NCI-H2107 (cell line): ENCODE measurements around the gene ZNF511.
"Not testable (repeated sequence)": the region's sequence is repeated elsewhere in the genome, so short reads cannot be mapped to it uniquely, and the experiment has no call there.

Experiments
- DNase-seq: peaks from one replicate; lab custom pipeline; 2025; lab: John Stamatoyannopoulos, UW

Gene ZNF511

GRCh38 chr10:133308421-133309099 is at the start of gene ZNF511, which contains the start of gene TUBGCP2:
ZNF511 (plus strand) TSS chr10:133308914; CDS start chr10:133308944, 30 bp downstream.
TUBGCP2 (minus strand) TSS chr10:133308872; CDS start chr10:133302941, 5,931 bp downstream.
- no peak for DNase-seq

DNA sequence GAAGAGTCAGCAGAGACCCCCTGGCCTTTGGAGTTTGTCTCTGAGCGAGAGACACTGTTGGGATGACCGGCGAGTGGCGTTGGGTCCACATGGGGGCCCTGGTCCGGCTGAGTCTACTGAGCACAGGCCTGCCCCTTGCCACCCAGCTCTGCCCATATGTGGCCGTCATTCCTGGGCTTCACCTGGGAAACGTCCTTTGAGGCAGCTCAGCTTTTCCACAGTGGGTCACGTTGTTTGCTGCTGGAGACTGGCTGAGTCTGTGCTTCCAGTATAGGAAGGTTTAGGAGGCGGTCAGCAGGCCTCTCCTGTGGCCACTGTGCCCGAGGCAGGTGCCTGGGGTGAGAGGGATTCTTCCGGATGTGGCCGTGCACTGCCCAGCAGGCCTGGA is 49.1 kb upstream of the ZNF511 start:
- DNase-seq, result no peak

DNA sequence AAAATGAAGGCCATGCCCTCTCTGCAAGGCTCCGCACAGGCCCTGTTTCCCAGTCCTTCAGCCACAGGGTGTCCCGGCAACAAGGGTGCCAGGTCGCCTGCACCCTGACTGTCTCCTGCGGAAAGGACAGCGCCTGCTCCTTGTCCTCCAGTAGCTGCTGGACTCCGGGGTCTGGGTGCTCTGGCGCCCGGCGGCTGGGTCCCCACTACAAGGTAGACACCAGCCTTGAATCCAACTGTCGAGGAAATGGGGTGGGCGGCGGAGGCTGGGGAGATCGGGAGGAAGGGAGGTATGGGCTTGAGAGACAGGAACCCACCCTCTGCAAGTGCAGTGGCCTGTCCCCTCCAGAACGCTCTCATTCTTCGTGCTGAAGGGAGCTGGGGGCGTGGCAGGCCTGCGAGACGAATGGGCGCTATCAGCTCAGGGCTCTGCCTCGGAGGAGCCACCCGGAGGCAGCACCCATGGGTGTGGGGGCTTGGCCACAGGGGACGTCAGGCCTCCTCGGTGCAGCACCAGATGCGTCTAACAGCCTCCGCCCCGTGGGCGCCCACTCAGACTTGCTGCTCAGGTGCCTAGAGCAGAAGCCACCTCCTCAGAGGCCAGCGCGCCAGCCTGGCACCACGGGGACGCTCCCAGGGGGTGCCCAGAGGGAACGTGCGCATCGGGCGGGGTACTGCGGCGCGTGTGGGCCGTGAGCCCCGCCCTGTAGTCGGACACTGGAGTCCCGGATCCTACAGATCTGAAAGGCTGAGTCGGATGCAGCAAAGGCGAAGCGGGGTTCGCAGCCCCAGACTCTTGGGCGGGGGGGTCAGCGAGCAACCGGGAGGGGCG is 47.6 kb upstream of the ZNF511 start:
- no peak for DNase-seq

DNA sequence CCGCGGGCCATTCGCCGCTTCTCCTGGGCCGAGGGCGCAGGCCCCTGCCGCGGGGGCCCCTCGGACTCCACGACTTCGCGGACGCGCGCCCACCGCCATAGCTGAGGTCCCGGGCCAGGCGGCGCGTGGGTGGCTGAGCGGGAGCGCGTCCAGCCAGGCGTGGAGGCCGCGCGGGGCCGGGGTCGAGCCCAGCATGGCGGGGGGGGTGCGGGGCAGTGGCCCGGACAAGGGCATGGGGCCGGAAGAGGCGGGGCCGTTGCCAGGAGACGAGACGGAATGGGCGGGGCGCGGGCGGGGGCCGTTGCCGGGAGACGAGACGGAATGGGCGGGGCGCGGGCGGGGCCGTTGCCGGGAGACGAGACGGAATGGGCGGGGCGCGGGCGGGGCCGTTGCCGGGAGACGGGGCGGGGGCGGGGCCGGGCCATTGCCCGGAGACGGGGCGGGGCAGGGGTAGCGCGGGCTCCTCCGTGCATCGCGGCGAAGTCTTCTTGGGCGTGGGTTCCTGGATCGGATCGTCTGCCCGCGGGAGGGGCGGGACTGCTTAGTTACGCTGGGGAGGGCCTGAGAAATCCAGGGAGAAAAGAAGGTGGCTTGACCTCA is 46.9 kb upstream of the ZNF511 start:
- peak; percentile 37 for DNase-seq

DNA sequence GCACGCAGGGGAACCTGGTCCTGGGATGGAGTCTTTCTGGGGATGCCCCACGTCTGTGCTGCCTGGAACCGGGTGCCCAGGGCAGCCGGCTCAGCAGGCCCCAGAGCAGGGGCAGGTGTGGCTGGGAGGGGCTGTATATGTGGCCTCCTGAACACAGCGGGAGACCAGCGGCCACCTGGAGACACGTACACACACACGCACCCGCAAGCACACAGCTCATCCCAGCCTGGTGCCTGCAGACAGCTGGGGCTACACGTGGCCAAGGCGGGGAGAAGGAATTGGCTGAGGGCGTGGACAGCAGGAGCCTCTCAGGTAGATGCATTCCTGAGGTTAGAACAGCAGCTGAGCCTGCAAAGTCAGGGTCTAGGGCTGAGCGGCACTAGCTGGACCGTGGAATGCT is 46.0 kb upstream of the ZNF511 start:
- DNase-seq, result no peak

GRCh38 chr10:133263674-133264073 is 45.0 kb upstream of the ZNF511 start:
- no peak for DNase-seq

GRCh38 chr10:133264461-133264860 is 44.3 kb upstream of the ZNF511 start:
- DNase-seq, result no peak

GRCh38 chr10:133265052-133265451 is 43.7 kb upstream of the ZNF511 start:
- not testable (repeated sequence) for DNase-seq

DNA sequence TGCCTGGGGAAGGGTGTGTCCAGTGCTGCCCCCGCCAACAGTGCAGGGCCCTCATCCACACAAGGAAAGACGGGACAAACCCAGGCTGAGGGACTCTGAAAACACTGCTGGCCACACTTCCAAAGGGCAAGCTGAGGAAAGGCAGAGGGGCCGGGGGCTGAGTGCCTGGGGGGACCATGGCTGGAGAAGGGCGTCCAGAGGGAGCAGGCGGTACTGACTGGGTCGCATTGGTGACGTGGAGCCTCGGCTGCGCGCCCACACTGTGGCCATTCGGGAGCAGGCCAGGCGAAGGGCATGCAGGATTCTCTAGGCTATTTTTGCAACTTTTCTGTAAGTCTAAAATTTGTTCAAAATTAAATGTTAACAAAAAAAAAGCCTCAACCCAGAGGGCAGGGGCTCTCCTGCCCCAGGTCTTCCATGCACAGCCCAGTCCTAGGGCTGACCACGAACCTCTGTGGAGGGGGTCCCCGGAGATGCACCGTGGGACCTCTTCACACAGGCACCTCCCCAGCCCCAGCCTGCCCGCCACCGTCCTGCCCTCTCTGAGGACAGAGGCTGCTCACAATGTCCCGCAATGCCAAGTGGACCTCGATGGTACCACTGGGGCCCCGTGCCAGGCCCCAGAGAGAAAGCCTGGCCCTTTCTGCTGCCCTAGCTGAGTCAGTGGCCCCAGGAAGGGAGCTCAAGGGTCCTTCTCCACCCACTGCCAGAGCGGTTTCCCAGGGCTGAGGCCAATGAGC is 42.5 kb upstream of the ZNF511 start:
- DNase-seq, result no peak

GRCh38 chr10:133267293-133267692 is 41.4 kb upstream of the ZNF511 start:
- DNase-seq, result no peak

DNA sequence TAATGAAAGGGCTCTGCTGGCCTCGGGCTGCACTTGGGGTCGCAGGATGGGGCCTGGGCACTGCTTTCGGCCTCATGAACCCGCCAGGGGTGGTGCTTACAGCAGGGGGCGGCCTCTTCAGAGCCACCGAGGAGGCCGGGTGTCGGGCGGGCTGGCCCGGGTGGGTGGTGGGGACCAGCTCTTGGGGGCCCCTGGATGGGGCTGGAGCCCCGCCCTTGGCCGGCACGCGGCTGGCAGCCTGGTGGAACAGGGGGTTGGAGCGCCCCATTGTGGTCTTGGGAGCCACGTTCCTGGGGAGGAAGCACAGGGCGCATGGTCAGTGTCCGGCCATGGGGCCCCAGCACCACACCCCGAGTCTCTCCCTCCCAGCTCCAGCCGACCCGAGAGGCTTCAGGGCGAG is 40.9 kb upstream of the ZNF511 start:
- no peak for DNase-seq

GRCh38 chr10:133268532-133268931 is 40.2 kb upstream of the ZNF511 start:
- DNase-seq, result no peak

DNA sequence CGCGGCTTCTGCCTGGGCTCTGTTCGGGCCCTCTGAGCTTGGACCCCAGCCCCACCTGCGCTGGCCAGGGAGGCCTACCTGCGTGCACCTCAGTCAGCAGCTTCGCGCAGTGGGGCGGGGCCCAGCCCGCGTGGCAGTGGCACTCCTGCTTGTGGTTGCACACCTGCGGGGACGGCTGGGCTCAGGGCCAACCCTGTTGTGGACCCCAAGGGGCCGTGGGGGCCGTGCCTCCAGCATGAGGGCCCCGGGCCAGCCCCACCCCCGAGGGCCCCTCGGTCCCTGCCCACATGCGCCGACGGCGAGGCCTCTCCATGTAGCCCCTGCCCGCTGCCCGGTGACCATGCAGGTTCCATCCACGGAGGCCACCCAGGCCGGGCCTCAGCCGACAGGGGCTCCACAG is 39.3 kb upstream of the ZNF511 start:
- DNase-seq, result no peak

DNA sequence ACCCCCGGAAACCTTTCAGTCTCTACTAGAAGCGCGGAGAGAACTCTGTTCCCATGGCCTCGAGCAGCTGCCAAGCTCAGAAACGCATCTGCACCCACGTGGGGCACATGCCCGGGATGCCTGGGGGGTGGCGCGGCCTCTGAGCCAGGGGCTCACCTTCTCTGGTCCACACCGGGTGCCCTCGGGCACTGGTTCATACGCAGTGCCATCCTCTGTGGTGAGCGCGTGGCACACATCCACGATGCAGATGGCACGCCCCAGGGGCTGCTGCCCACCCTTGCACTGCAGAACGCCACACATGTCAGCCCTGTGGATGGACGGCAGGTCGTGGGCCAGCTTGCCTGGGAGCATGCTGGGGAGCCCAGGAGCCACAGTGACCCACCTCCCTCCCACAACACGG is 38.5 kb upstream of the ZNF511 start:
- DNase-seq, result no peak

DNA sequence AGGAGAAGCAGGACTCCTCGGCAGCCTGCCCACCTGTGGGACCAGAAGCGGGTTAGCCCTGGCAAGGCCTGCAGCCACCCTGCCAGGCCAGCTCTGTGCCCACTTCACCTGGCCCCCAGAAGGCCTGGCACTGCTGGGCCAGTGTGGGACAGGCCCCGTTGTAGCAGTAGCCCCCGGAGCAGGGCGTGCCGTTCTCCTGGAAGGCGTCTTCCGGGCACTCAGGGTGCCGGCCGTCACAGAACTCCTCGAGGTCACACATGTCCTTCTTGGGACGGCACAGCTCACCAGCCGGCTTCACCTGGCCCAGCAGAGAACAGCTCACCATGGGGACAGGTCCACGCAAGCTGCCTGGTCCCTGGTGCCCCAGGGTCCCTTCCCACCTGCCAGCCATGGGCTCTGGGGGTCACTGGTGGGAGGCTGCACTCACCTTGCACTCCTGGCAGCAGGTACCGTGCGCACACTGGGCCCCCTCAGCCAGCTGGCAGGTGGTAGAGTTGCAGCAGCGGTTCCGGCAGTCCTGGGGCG is 37.9 kb upstream of the ZNF511 start:
- DNase-seq, result no peak

DNA sequence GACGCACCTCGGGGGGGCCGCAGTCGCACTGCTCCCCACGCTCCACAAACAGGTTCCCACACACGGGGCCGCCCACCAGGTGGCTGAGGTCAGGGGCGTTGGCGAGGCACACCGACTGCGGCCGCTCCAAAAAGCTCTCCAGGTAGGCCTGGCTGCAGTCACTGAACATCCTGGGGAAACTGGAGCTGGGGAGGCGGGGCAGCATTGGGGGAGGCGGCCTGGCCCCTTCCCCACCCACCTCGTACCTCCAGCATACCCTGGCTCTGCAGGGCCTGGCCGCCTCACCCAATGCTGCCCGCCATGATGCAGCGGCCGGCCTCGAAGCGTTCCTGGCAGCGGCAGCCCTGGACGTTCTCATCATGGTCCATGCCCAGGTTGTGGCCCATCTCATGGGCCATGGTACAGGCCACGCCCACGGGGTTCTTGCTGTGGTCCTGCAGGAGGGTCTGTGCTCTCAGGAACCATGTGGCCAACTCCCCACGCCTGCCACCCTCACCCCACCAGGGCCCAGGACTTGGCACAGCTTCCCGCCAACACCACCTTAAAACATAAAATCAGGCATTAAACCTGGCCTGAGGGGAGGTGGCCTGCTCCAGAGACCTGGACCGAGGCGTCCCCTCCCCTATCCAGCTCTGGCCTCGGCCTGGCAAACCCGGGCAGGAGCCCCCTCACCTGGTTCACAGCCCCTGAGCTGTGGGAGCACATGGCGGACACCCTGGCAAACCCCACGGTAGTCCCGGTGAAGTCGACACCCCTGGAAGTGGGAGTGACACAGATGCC is 37.0 kb upstream of the ZNF511 start:
- no peak for DNase-seq

GRCh38 chr10:133272301-133272963 is 36.3 kb upstream of the ZNF511 start:
- no peak for DNase-seq

DNA sequence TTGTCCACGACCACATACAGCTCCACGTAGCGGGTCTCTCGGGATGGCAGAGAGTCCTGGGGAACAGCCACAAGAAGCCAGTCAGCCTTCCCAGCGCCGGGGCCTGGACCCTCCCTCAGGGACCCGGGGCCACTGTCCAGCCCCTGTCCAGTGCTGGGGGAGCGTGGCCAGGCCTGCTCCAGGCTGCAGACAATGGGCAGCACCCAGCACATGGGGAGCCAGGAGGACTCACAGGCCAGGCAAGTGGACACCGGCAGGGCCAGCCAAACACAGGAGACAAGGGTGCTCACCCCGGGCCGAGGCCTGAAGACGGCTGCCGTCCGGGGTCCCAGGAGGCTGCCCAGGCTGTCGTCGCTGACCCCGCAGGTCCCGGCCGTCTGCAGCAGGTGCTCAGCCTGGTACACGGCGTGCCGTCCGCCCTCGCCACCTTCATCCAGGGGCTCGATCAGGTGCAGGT is 35.7 kb upstream of the ZNF511 start:
- DNase-seq, result no peak

DNA sequence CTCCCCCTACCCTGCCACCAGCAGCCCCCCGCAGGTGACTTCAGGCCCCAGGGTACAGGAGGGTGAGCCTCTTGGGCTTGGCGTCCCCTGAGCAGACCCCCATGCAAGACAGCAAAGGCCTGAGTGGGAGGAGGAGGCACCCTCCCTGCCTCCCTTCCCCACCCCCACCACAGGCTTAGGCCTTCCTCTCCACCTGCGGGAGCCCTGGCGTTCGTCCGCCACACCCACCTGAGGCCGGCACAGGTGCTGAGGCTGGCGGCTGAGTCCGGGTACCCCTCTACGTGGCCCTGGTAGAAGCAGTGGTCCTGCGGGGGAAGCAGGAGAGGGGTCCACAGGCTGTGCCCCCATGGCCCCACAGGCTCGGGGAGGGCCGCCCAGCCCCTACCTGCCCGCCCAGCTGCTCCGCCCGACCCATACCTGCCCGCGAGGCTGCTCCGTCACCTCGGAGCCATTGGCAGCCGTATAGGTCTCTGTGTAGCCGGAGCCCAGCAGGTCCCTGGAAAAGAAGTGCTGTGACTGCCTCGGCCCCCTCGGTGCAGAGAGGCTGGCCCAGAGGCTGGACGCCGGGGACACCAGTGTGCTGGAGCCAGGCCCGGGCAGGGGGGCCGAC is 35.1 kb upstream of the ZNF511 start:
- DNase-seq, result no peak
